T-helper 1 cell treated with Interleukin-12 subunit alpha and Interleukin-12 subunit beta and Interleukin-4 antibody, amounts not matched to agents 30 μg/mL and 1 μg/mL, for 36 hours (primary cell): ENCODE results near the gene CRB1.

ENCODE experiments used
- H3K27ac Mint-ChIP-seq: one replicate; pipeline ENCODE4 v1.8.0; 2021; ENCODE audit warnings: mild to moderate bottlenecking, mixed read lengths
- H3K27me3 Mint-ChIP-seq: one replicate; pipeline ENCODE4 v1.8.0; 2021; ENCODE audit warnings: low read depth, mixed read lengths
- H3K36me3 Mint-ChIP-seq: one replicate; pipeline ENCODE4 v1.8.0; 2021; ENCODE audit warnings: low read depth, mixed read lengths
- H3K4me1 Mint-ChIP-seq: one replicate; pipeline ENCODE4 v1.8.0; 2021; ENCODE audit warnings: low read depth, mixed read lengths
- H3K4me3 Mint-ChIP-seq: one replicate; pipeline ENCODE4 v1.8.0; 2021; ENCODE audit warnings: mild to moderate bottlenecking, moderate library complexity, mixed read lengths
- H3K9me3 Mint-ChIP-seq: one replicate; pipeline ENCODE4 v1.8.0; 2021; ENCODE audit warnings: mixed read lengths

CRB1 gene

GRCh38 chr1:197343663-197344273, 75.7 kb downstream of the CRB1 start:
- Mint-ChIP-seq H3K27ac (no peak overlapping the region), H3K4me3 (no peak overlapping the region), H3K4me1 (peaks cover 3% of the 10 kb centered on the region), H3K36me3 (no peaks in the 10 kb centered on the region), H3K9me3 (no peaks in the 10 kb centered on the region), H3K27me3 (peaks cover 9% of the 10 kb centered on the region)

- Mint-ChIP-seq H3K9me3 (no peaks in the 10 kb centered on the region), H3K4me3 (no peak overlapping the region), H3K36me3 (no peaks in the 10 kb centered on the region), H3K27me3 (no peaks in the 10 kb centered on the region), H3K4me1 (no peaks in the 10 kb centered on the region), H3K27ac (no peak overlapping the region)
Measured at GRCh38 chr1:197351821-197352440, 83.9 kb downstream of the CRB1 start.

- Mint-ChIP-seq H3K36me3 (no peaks in the 10 kb centered on the region), H3K27me3 (no peaks in the 10 kb centered on the region), H3K9me3 (no peaks in the 10 kb centered on the region), H3K27ac (no peak overlapping the region), H3K4me3 (no peak overlapping the region), H3K4me1 (no peaks in the 10 kb centered on the region)
Measured at GRCh38 chr1:197355248-197355995, 87.4 kb downstream of the CRB1 start.

- no peaks in the 10 kb centered on the region for H3K36me3 Mint-ChIP-seq
- no peaks in the 10 kb centered on the region for H3K27me3 Mint-ChIP-seq
- H3K4me3 Mint-ChIP-seq, result no peak overlapping the region
- H3K4me1 Mint-ChIP-seq, result no peaks in the 10 kb centered on the region
- H3K9me3 Mint-ChIP-seq, result no peaks in the 10 kb centered on the region
- H3K27ac Mint-ChIP-seq, result no peak overlapping the region
Measured at GRCh38 chr1:197356723-197357533, 88.9 kb downstream of the CRB1 start.

- no peak overlapping the region for H3K27ac Mint-ChIP-seq
- no peak overlapping the region for H3K4me3 Mint-ChIP-seq
- H3K9me3 Mint-ChIP-seq, result no peaks in the 10 kb centered on the region
- H3K27me3 Mint-ChIP-seq, result no peaks in the 10 kb centered on the region
- H3K36me3 Mint-ChIP-seq, result no peaks in the 10 kb centered on the region
- H3K4me1 Mint-ChIP-seq, result no peaks in the 10 kb centered on the region
Measured at GRCh38 chr1:197358959-197359358, 90.9 kb downstream of the CRB1 start.

- Mint-ChIP-seq H3K27me3 (peaks cover 4% of the 10 kb centered on the region), H3K36me3 (no peaks in the 10 kb centered on the region), H3K27ac (no peak overlapping the region), H3K4me1 (no peaks in the 10 kb centered on the region), H3K9me3 (no peaks in the 10 kb centered on the region), H3K4me3 (no peak overlapping the region)
Measured at GRCh38 chr1:197360068-197360467, 92.0 kb downstream of the CRB1 start.

GRCh38 chr1:197362871-197363270, 94.8 kb downstream of the CRB1 start:
- H3K27ac Mint-ChIP-seq, result no peak overlapping the region
- no peaks in the 10 kb centered on the region for H3K9me3 Mint-ChIP-seq
- no peaks in the 10 kb centered on the region for H3K4me1 Mint-ChIP-seq
- H3K4me3 Mint-ChIP-seq, result no peak overlapping the region
- peaks cover 8% of the 10 kb centered on the region for H3K27me3 Mint-ChIP-seq
- no peaks in the 10 kb centered on the region for H3K36me3 Mint-ChIP-seq

- Mint-ChIP-seq H3K9me3 (no peaks in the 10 kb centered on the region), H3K4me3 (no peak overlapping the region), H3K27me3 (peaks cover 8% of the 10 kb centered on the region), H3K4me1 (no peaks in the 10 kb centered on the region), H3K27ac (no peak overlapping the region), H3K36me3 (no peaks in the 10 kb centered on the region)
Measured at GRCh38 chr1:197363855-197364254, 95.8 kb downstream of the CRB1 start.

- Mint-ChIP-seq H3K4me1 (no peaks in the 10 kb centered on the region), H3K9me3 (no peaks in the 10 kb centered on the region), H3K27ac (no peak overlapping the region), H3K4me3 (no peak overlapping the region), H3K27me3 (peaks cover 8% of the 10 kb centered on the region), H3K36me3 (no peaks in the 10 kb centered on the region)
Measured at GRCh38 chr1:197366996-197367395, 98.9 kb downstream of the CRB1 start.

GRCh38 chr1:197367627-197368026, 99.6 kb downstream of the CRB1 start:
- peaks cover 8% of the 10 kb centered on the region for H3K27me3 Mint-ChIP-seq
- H3K4me3 Mint-ChIP-seq, result no peak overlapping the region
- H3K27ac Mint-ChIP-seq, result no peak overlapping the region
- no peaks in the 10 kb centered on the region for H3K9me3 Mint-ChIP-seq
- H3K36me3 Mint-ChIP-seq, result no peaks in the 10 kb centered on the region
- no peaks in the 10 kb centered on the region for H3K4me1 Mint-ChIP-seq

- H3K4me1 Mint-ChIP-seq, result no peaks in the 10 kb centered on the region
- H3K9me3 Mint-ChIP-seq, result no peaks in the 10 kb centered on the region
- H3K4me3 Mint-ChIP-seq, result no peak overlapping the region
- H3K27me3 Mint-ChIP-seq, result no peaks in the 10 kb centered on the region
- no peak overlapping the region for H3K27ac Mint-ChIP-seq
- H3K36me3 Mint-ChIP-seq, result no peaks in the 10 kb centered on the region
Measured at GRCh38 chr1:197374428-197374827, 106.4 kb downstream of the CRB1 start.

GRCh38 chr1:197384471-197384870, 116.4 kb downstream of the CRB1 start:
- no peak overlapping the region for H3K27ac Mint-ChIP-seq
- H3K36me3 Mint-ChIP-seq, result no peaks in the 10 kb centered on the region
- no peaks in the 10 kb centered on the region for H3K9me3 Mint-ChIP-seq
- no peak overlapping the region for H3K4me3 Mint-ChIP-seq
- H3K27me3 Mint-ChIP-seq, result peaks cover 15% of the 10 kb centered on the region
- H3K4me1 Mint-ChIP-seq, result no peaks in the 10 kb centered on the region

GRCh38 chr1:197388801-197389200, 120.7 kb downstream of the CRB1 start:
- no peaks in the 10 kb centered on the region for H3K9me3 Mint-ChIP-seq
- no peak overlapping the region for H3K4me3 Mint-ChIP-seq
- H3K27me3 Mint-ChIP-seq, result peaks cover 10% of the 10 kb centered on the region
- H3K4me1 Mint-ChIP-seq, result peaks cover 15% of the 10 kb centered on the region
- no peak overlapping the region for H3K27ac Mint-ChIP-seq
- H3K36me3 Mint-ChIP-seq, result no peaks in the 10 kb centered on the region

GRCh38 chr1:197390856-197391255, 122.8 kb downstream of the CRB1 start:
- peaks cover 14% of the 10 kb centered on the region for H3K27me3 Mint-ChIP-seq
- peaks cover 15% of the 10 kb centered on the region for H3K4me1 Mint-ChIP-seq
- peak overlapping the region; percentile 12 for H3K27ac Mint-ChIP-seq
- no peaks in the 10 kb centered on the region for H3K36me3 Mint-ChIP-seq
- no peaks in the 10 kb centered on the region for H3K9me3 Mint-ChIP-seq
- H3K4me3 Mint-ChIP-seq, result no peak overlapping the region
